ENCODE results near the gene ATG4B. TPM values are rescaled to one million over a fixed set of nuclear protein-coding genes. Genes with fewer than 3 reads are reported as not detected.

Gene ATG4B
- total RNA-seq, 2 donors from 2014 or later = 43.0 to 49.4 TPM

GRCh38 chr2:241609859-241610793 lies 27.4 kb upstream of the ATG4B start:
- peak; percentile 95 to 96 for ATAC-seq
- intact Hi-C loops (cut with DNase I) = loop anchor here in 1 of 2 donors (10.0 kb wide), 1 partner anchor 95 kb away; no protein-coding TSS in a partner anchor
- peak; percentile 88 for DNase-seq

DNA sequence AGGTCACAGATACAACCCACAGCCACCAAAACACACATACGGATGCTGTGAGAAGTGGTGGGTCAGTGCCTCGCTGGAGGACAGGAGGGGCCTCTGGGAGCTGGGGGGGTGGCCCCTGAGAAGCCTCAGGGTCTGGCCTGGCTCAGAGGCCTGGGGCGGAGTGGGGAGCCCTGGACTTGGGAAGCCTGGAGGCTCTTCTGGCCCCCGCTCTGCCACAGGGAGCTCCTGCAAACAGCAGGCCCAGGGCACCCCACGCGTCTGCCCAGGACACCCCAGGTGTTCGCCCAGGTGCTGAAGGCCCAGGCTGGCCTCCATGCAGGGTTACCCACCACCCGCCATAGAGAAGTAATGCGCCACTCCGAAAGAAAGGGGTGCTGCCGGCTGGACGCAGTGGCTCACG lies 26.4 kb upstream of the ATG4B start:
- DNase-seq (no peak), ATAC-seq (no peak)
- intact Hi-C loops (cut with DNase I) = no loop called here

- intact Hi-C loops (cut with DNase I) = no loop called here
- DNase-seq (no peak), ATAC-seq (no peak)
These were observed 25.1 kb upstream of the ATG4B start for GRCh38 chr2:241612156-241613016.

- ATAC-seq (no peak), DNase-seq (no peak)
- intact Hi-C loops (cut with DNase I) = no loop called here
These were observed 24.3 kb upstream of the ATG4B start for GRCh38 chr2:241613017-241613780.

- intact Hi-C loops (cut with DNase I) = no loop called here
- ATAC-seq = no peak
- no peak for DNase-seq
These were observed 22.5 kb upstream of the ATG4B start for GRCh38 chr2:241615041-241615440.

GRCh38 chr2:241615522-241616052 lies 21.9 kb upstream of the ATG4B start:
- intact Hi-C loops (cut with DNase I) = no loop called here

GRCh38 chr2:241616168-241617125 lies 21.0 kb upstream of the ATG4B start:
- intact Hi-C loops (cut with DNase I) = no loop called here
- peak; percentile 15 to 25 for ATAC-seq
- no peak for DNase-seq

More at GRCh38 chr2:241615522-241616052, 21.9 kb upstream of the ATG4B start:
- no peak for ATAC-seq
- no peak for DNase-seq

DNA sequence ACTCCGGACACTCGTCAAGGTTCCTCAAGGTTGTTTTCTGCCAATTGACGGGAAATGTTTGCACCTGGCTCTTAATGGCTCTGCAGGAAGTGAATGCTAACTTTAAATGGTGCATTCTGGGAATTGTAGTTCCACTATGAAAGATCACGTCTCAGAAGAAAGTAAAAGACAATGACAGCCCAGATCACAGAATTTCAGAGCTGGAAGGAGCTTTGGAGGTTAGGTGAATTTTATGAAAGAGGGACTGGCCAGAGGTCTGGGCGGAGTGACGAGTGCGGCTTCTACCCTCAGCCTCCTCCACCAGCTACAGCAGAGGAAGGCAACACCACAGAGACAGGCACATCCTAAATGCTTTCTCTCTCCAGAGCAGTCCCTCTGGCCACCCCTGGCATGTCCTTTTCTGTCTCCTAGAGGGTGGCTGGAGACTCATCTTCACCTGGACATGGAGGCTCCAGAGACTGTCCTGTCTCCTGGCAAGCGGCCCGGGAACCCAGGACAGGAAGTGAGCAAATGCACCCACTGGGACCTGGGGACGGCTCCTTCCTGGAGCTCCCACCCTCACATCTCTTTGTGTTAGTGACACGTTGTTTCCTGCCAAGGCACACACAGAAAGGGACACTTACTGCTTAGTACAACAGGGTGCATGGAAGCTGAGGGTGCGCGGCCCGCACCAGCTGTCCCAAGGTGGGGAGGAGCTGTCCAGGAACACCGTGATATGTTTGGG lies 19.9 kb upstream of the ATG4B start:
- intact Hi-C loops (cut with DNase I) = no loop called here
- peak; percentile 59 for DNase-seq
- ATAC-seq = peak; percentile 41 to 45

- ATAC-seq = no peak
- intact Hi-C loops (cut with DNase I) = no loop called here
- no peak for DNase-seq
These were observed 19.1 kb upstream of the ATG4B start for GRCh38 chr2:241618296-241618805.

DNA sequence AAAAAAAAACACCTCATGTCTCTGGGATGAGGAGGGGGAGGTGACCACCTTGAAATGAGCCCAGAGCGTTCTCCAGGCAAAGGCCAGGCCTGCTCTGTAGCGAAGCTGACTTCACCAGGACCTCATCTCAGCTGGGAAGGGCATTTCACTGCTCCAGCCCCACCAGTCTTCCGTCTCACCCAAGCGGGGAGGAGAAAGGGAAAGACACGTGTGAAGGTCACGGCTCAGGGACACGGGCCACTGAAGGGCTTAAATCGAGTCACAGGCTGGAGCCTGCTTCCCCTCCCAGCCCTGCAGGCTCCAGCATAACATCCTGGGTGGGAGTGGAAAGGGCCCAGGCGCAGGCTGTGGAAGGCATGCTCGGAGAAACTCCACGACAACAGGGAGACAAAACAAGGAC lies 18.7 kb upstream of the ATG4B start:
- DNase-seq = no peak
- ATAC-seq = no peak
- intact Hi-C loops (cut with DNase I) = no loop called here

- DNase-seq (no peak), ATAC-seq (no peak)
- intact Hi-C loops (cut with DNase I) = no loop called here
These were observed 17.7 kb upstream of the ATG4B start for GRCh38 chr2:241619597-241620418.

DNA sequence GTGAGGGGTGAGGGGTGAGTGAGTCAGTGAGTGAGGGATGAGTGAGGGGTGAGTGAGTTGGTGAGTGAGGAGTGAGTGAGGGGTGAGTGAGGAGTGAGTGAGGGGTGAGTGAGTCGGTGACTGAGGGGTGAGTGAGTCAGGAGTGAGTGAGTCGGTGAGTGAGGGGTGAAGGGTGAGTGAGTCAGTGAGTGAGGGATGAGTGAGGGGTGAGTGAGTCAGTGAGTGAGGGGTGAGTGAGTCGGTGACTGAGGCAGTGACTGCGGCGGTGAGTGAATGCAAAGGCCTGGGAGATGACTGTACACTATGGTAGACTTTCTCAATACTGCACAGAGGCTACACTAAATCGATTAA lies 17.1 kb upstream of the ATG4B start:
- intact Hi-C loops (cut with DNase I) = no loop called here
- ATAC-seq (no peak), DNase-seq (no peak)

GRCh38 chr2:241627675-241628074 lies 9.8 kb upstream of the ATG4B start:
- ATAC-seq = no peak
- DNase-seq = no peak
- intact Hi-C loops (cut with DNase I) = no loop called here

- ATAC-seq = no peak
- intact Hi-C loops (cut with DNase I) = no loop called here
- no peak for DNase-seq
These were observed 7.6 kb upstream of the ATG4B start for GRCh38 chr2:241629762-241630435.

DNA sequence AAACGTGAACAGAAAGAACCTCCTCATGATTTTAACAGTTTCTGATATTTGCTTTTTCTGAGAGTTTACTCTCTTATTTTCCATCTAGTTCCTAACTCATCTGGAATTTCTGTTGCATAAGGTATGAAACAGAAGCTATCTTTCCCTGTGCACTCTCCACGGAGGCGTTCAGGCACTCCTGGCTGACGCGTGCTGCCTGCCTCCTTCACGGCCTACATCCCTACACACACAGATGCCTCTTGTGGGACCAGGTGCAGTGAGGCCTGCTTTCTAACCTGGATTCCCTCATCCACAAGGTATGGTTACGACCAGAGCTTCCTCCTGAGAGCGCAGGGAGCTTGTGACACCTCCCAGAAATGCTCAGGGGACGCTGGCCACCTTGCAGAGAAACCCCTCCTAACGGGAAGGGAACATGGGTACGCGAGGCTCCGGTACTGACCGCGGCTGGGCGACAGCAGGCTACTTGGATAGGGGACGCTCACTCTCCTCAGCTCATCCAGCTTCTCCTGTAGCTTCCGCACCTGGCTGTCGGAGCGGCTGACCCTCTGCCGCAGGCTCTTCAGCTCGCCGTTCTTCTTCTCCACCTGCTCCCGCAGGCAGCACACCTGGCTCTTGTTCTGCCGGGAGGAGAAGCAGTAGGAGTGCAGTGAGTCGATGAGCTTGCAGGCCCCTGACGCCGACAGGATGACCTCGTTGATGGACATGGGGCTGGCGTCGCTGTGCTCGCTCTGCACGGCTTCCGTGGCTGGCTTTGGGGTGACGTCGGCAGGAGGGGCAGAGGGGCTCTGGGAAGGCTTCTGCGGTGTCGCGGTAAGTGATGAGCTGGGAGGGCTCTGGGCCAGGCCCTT lies 4.8 kb upstream of the ATG4B start:
- intact Hi-C loops (cut with DNase I) = no loop called here
- DNase-seq (no peak), ATAC-seq (no peak)
